Keratinocyte (primary cell): ENCODE measurements around the gene CHD9.
"Not testable (repeated sequence)": the region's sequence is repeated elsewhere in the genome, so short reads cannot be mapped to it uniquely, and the experiment has no call there.

ENCODE experiments used
- CTCF ChIP-seq, 3 experiments: IDR thresholded peaks in 1 of 3; conservative IDR thresholded peaks in 1 of 3; optimal IDR thresholded peaks in 1 of 3; 2 replicates in 2 of 3; 3 replicates in 1 of 3; pipeline versions ENCODE3 to v1.5.1; 2011; ENCODE audit warnings: low read length in 3 of 3, mild to moderate bottlenecking in 3 of 3, moderate library complexity in 2 of 3, control low read depth in 1 of 3, inconsistent platforms in 1 of 3; ENCODE audit not compliant: insufficient read depth in 2 of 3; ENCODE audit errors: extremely low read depth in 1 of 3
- EZH2 ChIP-seq: IDR thresholded peaks from one replicate; pipeline ENCODE4 v1.6.1; 2012; ENCODE audit warnings: inconsistent platforms, mild to moderate bottlenecking, low read length, moderate library complexity

DNA sequence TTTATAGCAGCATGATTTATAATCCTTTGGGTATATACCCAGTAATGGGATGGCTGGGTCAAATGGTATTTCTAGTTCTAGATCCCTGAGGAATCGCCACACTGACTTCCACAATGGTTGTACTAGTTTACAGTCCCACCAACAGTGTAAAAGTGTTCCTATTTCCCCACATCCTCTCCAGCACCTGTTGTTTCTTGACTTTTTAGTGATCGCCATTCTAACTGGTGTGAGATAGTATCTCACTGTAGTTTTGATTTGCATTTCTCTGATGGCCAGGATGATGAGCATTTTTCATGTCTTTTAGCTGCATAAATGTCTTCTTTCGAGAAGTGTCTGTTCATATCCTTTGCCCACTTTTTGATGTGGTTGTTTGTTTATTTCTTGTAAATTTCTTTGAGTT lies 276.2 kb downstream of the CHD9 start:
- TF ChIP-seq CTCF (optimal IDR thresholded peaks at IDR 0.05 in 1 of 3, IDR thresholded peaks at IDR 0.05 in 1 of 3, conservative IDR thresholded peaks at IDR 0.05 in 1 of 3; ENCODE audit: extremely low read depth in 1 of 3, insufficient read depth in 2 of 3, low read length in 3 of 3); EZH2: not testable (repeated sequence)
